CD4-positive, CD25-positive, alpha-beta regulatory T cell (primary cell): ENCODE results near the gene PAK1. TPM values are rescaled to one million over a fixed set of nuclear protein-coding genes. Genes with fewer than 3 reads are reported as not detected.
"Not testable (repeated sequence)": the region's sequence is repeated elsewhere in the genome, so short reads cannot be mapped to it uniquely, and the experiment has no call there.

ENCODE experiments used
- ATAC-seq, 2 donors: fragments of 150-1000 bp; cut with Tn5 transposase; one replicate each; pipeline ENCODE4 v1.10.0; 2021; ENCODE audit warnings: low read depth in 2 of 2, moderate number of reproducible peaks in 2 of 2, moderate library complexity in 1 of 2
- DNase-seq, 3 donors: peaks; one replicate each; pipeline versions ENCODE4 v3.0.0 to v3.0.0-alpha.2; 2012 to 2022; ENCODE audit warnings: mixed read lengths in 1 of 3
- H3K27ac ChIP-seq: one replicate; pipeline ENCODE4 v1.7.0; 2013; ENCODE audit warnings: mild to moderate bottlenecking, low read length; ENCODE audit not compliant: insufficient read depth, poor library complexity, severe bottlenecking
- H3K27me3 ChIP-seq: one replicate; pipeline ENCODE4 v1.7.0; 2013; ENCODE audit warnings: low read length; ENCODE audit not compliant: control insufficient read depth, insufficient read depth
- H3K36me3 ChIP-seq: one replicate; pipeline ENCODE4 v1.7.0; 2013; ENCODE audit warnings: mild to moderate bottlenecking, low read length, moderate library complexity; ENCODE audit not compliant: control insufficient read depth, insufficient read depth
- H3K4me1 ChIP-seq: 2 replicates; pipeline ENCODE4 v1.7.0; 2013; ENCODE audit warnings: mild to moderate bottlenecking, low read length; ENCODE audit not compliant: insufficient read depth, control insufficient read depth, poor library complexity, severe bottlenecking
- H3K4me3 ChIP-seq: one replicate; pipeline ENCODE4 v1.7.0; 2013; ENCODE audit warnings: low read depth, mild to moderate bottlenecking, low read length, moderate library complexity
- H3K9me3 ChIP-seq, 2 experiments: 1 replicate in 1 of 2; 2 replicates in 1 of 2; pipeline ENCODE4 v1.7.0; 2013; ENCODE audit warnings: low read length in 2 of 2, mild to moderate bottlenecking in 1 of 2, moderate library complexity in 1 of 2; ENCODE audit not compliant: control insufficient read depth in 2 of 2
- H3K27ac Mint-ChIP-seq, 3 donors: one replicate each; pipeline ENCODE4 v1.8.0; 2020 to 2022; ENCODE audit warnings: mild to moderate bottlenecking in 3 of 3, mixed read lengths in 3 of 3, moderate library complexity in 2 of 3
- H3K27me3 Mint-ChIP-seq: one replicate; pipeline ENCODE4 v1.8.0; 2022; ENCODE audit warnings: mild to moderate bottlenecking, mixed read lengths
- H3K36me3 Mint-ChIP-seq: one replicate; pipeline ENCODE4 v1.8.0; 2020; ENCODE audit warnings: mixed read lengths
- H3K4me1 Mint-ChIP-seq, 4 donors: one replicate each; pipeline ENCODE4 v1.8.0; 2020 to 2022; ENCODE audit warnings: mixed read lengths in 4 of 4, mild to moderate bottlenecking in 1 of 4
- H3K4me3 Mint-ChIP-seq, 4 donors: one replicate each; pipeline ENCODE4 v1.8.0; 2020 to 2022; ENCODE audit warnings: mild to moderate bottlenecking in 4 of 4, mixed read lengths in 4 of 4, moderate library complexity in 3 of 4
- H3K9me3 Mint-ChIP-seq, 7 donors: one replicate each; pipeline ENCODE4 v1.8.0; 2020 to 2022; ENCODE audit warnings: mixed read lengths in 7 of 7, mild to moderate bottlenecking in 3 of 7, moderate library complexity in 2 of 7
- polyA plus RNA-seq, 4 donors: library from polyadenylated mRNA; unstranded; fragments of 300-500 nt; fragmentation: Illumina TruSeq; gene quantifications; one replicate each; pipeline ENCODE4 v1.2.3, GENCODE V29; 2021
- total RNA-seq: library from RNA; stranded (reverse); gene quantifications from one replicate; pipeline ENCODE4 v1.2.3, GENCODE V29; 2022

PAK1 gene
- total and polyA plus RNA-seq, 5 donors from 2014 or later: 8.0 to 15.3 (median 13.8) TPM

- Histone ChIP-seq H3K9me3 (no peaks in the 10 kb centered on the region), H3K4me3 (no peak overlapping the region), H3K27ac (no peak overlapping the region), H3K4me1 (no peaks in the 10 kb centered on the region), H3K36me3 (no peaks in the 10 kb centered on the region), H3K27me3 (no peaks in the 10 kb centered on the region)
- Mint-ChIP-seq H3K4me1 (peaks cover 0 to 2% (median 0%) of the 10 kb centered on the region in 4 donors), H3K36me3 (peaks cover 21% of the 10 kb centered on the region), H3K9me3 (peaks cover 0 to 2% (median 0%) of the 10 kb centered on the region in 7 donors), H3K4me3 (no peak overlapping the region), H3K27ac (no peak overlapping the region), H3K27me3 (no peaks in the 10 kb centered on the region)
- ATAC-seq (no peak), DNase-seq (no peak)
Observed at GRCh38 chr11:77386178-77386577, 87.7 kb downstream of the PAK1 start.

GRCh38 chr11:77385255-77385771 lies 88.6 kb downstream of the PAK1 start:
- H3K4me1 ChIP-seq, H3K4me3 ChIP-seq, H3K9me3 Mint-ChIP-seq, DNase-seq, ATAC-seq, H3K36me3 ChIP-seq, H3K27ac ChIP-seq, H3K9me3 ChIP-seq, H3K27ac Mint-ChIP-seq, H3K27me3 ChIP-seq, H3K27me3 Mint-ChIP-seq, H3K4me1 Mint-ChIP-seq: not testable (repeated sequence)
- Mint-ChIP-seq H3K4me3 (peak overlapping the region in 1 of 4 donors; percentile 27), H3K36me3 (peaks cover 18% of the 10 kb centered on the region)

- no peak overlapping the region for H3K27ac Mint-ChIP-seq
- H3K4me1 Mint-ChIP-seq: peaks cover 0 to 2% (median 0%) of the 10 kb centered on the region in 4 donors
- Histone ChIP-seq H3K9me3 (no peaks in the 10 kb centered on the region), H3K4me3 (no peak overlapping the region), H3K27ac (no peak overlapping the region), H3K36me3 (no peaks in the 10 kb centered on the region), H3K27me3 (no peaks in the 10 kb centered on the region), H3K4me1 (no peaks in the 10 kb centered on the region)
- H3K9me3 Mint-ChIP-seq: no peaks in the 10 kb centered on the region
- H3K4me3 Mint-ChIP-seq: no peak overlapping the region
- peaks cover 24% of the 10 kb centered on the region for H3K36me3 Mint-ChIP-seq
- H3K27me3 Mint-ChIP-seq: no peaks in the 10 kb centered on the region
- no peak for DNase-seq
- ATAC-seq: no peak
Observed at GRCh38 chr11:77384571-77384970, 89.3 kb downstream of the PAK1 start.

GRCh38 chr11:77383349-77383748 lies 90.5 kb downstream of the PAK1 start:
- H3K9me3 ChIP-seq, H3K4me3 Mint-ChIP-seq, H3K36me3 ChIP-seq, H3K4me1 Mint-ChIP-seq, H3K4me3 ChIP-seq, DNase-seq, H3K27me3 ChIP-seq, H3K9me3 Mint-ChIP-seq, ATAC-seq, H3K4me1 ChIP-seq, H3K27ac ChIP-seq, H3K27ac Mint-ChIP-seq, H3K27me3 Mint-ChIP-seq: not testable (repeated sequence)
- peaks cover 26% of the 10 kb centered on the region for H3K36me3 Mint-ChIP-seq

GRCh38 chr11:77381729-77382665 lies 91.9 kb downstream of the PAK1 start:
- Mint-ChIP-seq H3K36me3 (peaks cover 26% of the 10 kb centered on the region), H3K9me3 (no peaks in the 10 kb centered on the region), H3K27me3 (no peaks in the 10 kb centered on the region), H3K4me3 (no peak overlapping the region), H3K4me1 (no peaks in the 10 kb centered on the region), H3K27ac (no peak overlapping the region)
- no peaks in the 10 kb centered on the region for H3K9me3 ChIP-seq
- ATAC-seq (no peak), DNase-seq (no peak)
- no peak overlapping the region for H3K27ac ChIP-seq
- peaks cover 5% of the 10 kb centered on the region for H3K36me3 ChIP-seq
- no peaks in the 10 kb centered on the region for H3K4me1 ChIP-seq
- H3K4me3 ChIP-seq: no peak overlapping the region
- no peaks in the 10 kb centered on the region for H3K27me3 ChIP-seq

- no peak for DNase-seq
- Histone ChIP-seq H3K4me3 (no peak overlapping the region), H3K36me3 (peaks cover 8% of the 10 kb centered on the region), H3K27me3 (no peaks in the 10 kb centered on the region), H3K9me3 (no peaks in the 10 kb centered on the region), H3K4me1 (no peaks in the 10 kb centered on the region), H3K27ac (no peak overlapping the region)
- no peaks in the 10 kb centered on the region for H3K4me1 Mint-ChIP-seq
- peaks cover 29% of the 10 kb centered on the region for H3K36me3 Mint-ChIP-seq
- H3K27ac Mint-ChIP-seq: no peak overlapping the region
- no peak for ATAC-seq
- H3K4me3 Mint-ChIP-seq: no peak overlapping the region
- no peaks in the 10 kb centered on the region for H3K9me3 Mint-ChIP-seq
- no peaks in the 10 kb centered on the region for H3K27me3 Mint-ChIP-seq
Observed at GRCh38 chr11:77379934-77380333, 94.0 kb downstream of the PAK1 start.

GRCh38 chr11:77379253-77379652 lies 94.6 kb downstream of the PAK1 start:
- H3K4me3 Mint-ChIP-seq: no peak overlapping the region
- no peaks in the 10 kb centered on the region for H3K9me3 Mint-ChIP-seq
- no peaks in the 10 kb centered on the region for H3K4me1 Mint-ChIP-seq
- H3K4me3 ChIP-seq: no peak overlapping the region
- no peak overlapping the region for H3K27ac ChIP-seq
- no peaks in the 10 kb centered on the region for H3K4me1 ChIP-seq
- H3K36me3 ChIP-seq: peaks cover 10% of the 10 kb centered on the region
- H3K27me3 Mint-ChIP-seq: no peaks in the 10 kb centered on the region
- H3K27ac Mint-ChIP-seq: no peak overlapping the region
- no peak for ATAC-seq
- no peak for DNase-seq
- no peaks in the 10 kb centered on the region for H3K9me3 ChIP-seq
- no peaks in the 10 kb centered on the region for H3K27me3 ChIP-seq
- H3K36me3 Mint-ChIP-seq: peaks cover 27% of the 10 kb centered on the region

- DNase-seq (no peak), ATAC-seq (no peak)
- no peak overlapping the region for H3K4me3 ChIP-seq
- no peaks in the 10 kb centered on the region for H3K9me3 ChIP-seq
- H3K27me3 ChIP-seq: no peaks in the 10 kb centered on the region
- no peaks in the 10 kb centered on the region for H3K4me1 ChIP-seq
- Mint-ChIP-seq H3K27ac (peak overlapping the region in 1 of 3 donors; percentile 45), H3K36me3 (peaks cover 21% of the 10 kb centered on the region), H3K27me3 (no peaks in the 10 kb centered on the region), H3K4me1 (no peaks in the 10 kb centered on the region), H3K9me3 (no peaks in the 10 kb centered on the region), H3K4me3 (no peak overlapping the region)
- H3K36me3 ChIP-seq: peaks cover 10% of the 10 kb centered on the region
- no peak overlapping the region for H3K27ac ChIP-seq
Observed at GRCh38 chr11:77377734-77378133, 96.2 kb downstream of the PAK1 start.
